H7 (cell line): Measurements from ENCODE around the gene JAKMIP2. TPM values are rescaled to one million over a fixed set of nuclear protein-coding genes. Genes with fewer than 3 reads are reported as not detected.
"Not testable (repeated sequence)": the region's sequence is repeated elsewhere in the genome, so short reads cannot be mapped to it uniquely, and the experiment has no call there.

Experiments used
- DNase-seq: peaks from one replicate; pipeline ENCODE4 v3.0.0; 2012
- H3K27me3 ChIP-seq: 2 replicates; pipeline ENCODE4 v1.6.0; 2011; ENCODE audit warnings: mild to moderate bottlenecking, low read length; ENCODE audit not compliant: control insufficient read depth, insufficient read depth
- H3K36me3 ChIP-seq: replicated peaks from 2 replicates; pipeline ENCODE4 v1.5.1; 2011; ENCODE audit warnings: low read length; ENCODE audit not compliant: control insufficient read depth, insufficient read depth
- H3K4me3 ChIP-seq: 2 replicates; pipeline ENCODE4 v1.5.1; 2011; ENCODE audit warnings: low read depth, mild to moderate bottlenecking, control low read depth, low read length, moderate library complexity; ENCODE audit not compliant: insufficient read depth
- total RNA-seq: library from RNA; depleted of rRNA; stranded (reverse); fragments of >200 nt; shearing (Covaris generic); gene quantifications from 2 replicates; pipeline ENCODE4 v1.2.3, GENCODE V29; 2014

JAKMIP2 gene
- total RNA-seq, 1 experiment from 2014 or later, result 0.94 TPM

GRCh38 chr5:147743012-147743411, 39.5 kb downstream of the JAKMIP2 start:
- Histone ChIP-seq H3K36me3 (no peaks in the 10 kb centered on the region), H3K4me3 (no peak overlapping the region), H3K27me3 (no peaks in the 10 kb centered on the region)
- no peak for DNase-seq

GRCh38 chr5:147742151-147742550, 40.4 kb downstream of the JAKMIP2 start:
- Histone ChIP-seq H3K4me3 (no peak overlapping the region), H3K36me3 (no peaks in the 10 kb centered on the region), H3K27me3 (no peaks in the 10 kb centered on the region)
- no peak for DNase-seq

GRCh38 chr5:147740864-147741263, 41.7 kb downstream of the JAKMIP2 start:
- Histone ChIP-seq H3K36me3 (no peaks in the 10 kb centered on the region), H3K27me3 (no peaks in the 10 kb centered on the region), H3K4me3 (no peak overlapping the region)
- DNase-seq, result no peak

DNA sequence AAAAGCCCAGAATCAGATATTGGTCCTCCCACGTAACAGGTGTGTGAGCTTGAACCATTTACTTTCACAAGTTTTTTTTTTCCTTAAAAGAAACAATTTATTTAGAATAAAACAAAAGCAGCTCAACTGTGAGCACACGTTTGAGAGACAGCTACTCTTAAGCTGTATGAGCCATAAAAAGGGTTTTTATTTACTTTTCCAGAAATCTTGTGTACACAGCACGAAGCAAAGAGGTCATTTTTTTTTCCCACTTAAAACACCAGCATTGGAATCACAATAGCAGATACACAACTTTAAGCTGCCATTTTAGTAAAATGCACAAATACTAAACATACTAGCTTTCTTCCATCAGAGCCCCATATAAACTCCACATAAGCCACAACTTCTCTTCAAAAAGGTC, 44.6 kb downstream of the JAKMIP2 start:
- Histone ChIP-seq H3K27me3 (no peaks in the 10 kb centered on the region), H3K4me3 (no peak overlapping the region), H3K36me3 (no peaks in the 10 kb centered on the region)
- no peak for DNase-seq

DNA sequence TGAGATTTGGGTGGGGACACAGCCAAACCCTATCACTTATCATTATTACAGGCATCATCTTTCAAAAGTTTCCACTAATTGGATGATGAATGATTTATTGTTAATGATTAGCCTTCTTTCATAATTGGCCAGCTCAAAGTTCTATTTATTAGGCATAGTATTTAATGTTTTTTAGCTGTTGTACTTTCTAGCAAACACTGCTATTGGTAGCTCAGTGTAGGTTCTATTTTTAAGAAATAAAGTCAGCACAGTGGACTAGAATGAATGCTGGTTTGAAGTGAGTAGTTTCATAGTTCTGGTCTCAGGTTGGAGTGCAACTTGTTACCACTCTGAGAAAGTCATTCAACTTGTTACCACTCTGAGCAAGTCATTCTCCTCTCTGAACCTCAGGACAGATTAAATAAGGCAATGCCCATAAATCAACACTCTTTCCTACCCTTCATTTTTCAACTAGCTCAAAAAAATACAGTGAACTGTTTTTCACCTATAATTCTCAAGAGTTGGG, 46.9 kb downstream of the JAKMIP2 start:
- no peak for DNase-seq
- H3K4me3 ChIP-seq, result no peak overlapping the region
- H3K27me3 ChIP-seq, result no peaks in the 10 kb centered on the region
- no peaks in the 10 kb centered on the region for H3K36me3 ChIP-seq

- DNase-seq, result no peak
- no peaks in the 10 kb centered on the region for H3K36me3 ChIP-seq
- no peaks in the 10 kb centered on the region for H3K27me3 ChIP-seq
- no peak overlapping the region for H3K4me3 ChIP-seq
Measured at GRCh38 chr5:147734894-147735293, 47.6 kb downstream of the JAKMIP2 start.

DNA sequence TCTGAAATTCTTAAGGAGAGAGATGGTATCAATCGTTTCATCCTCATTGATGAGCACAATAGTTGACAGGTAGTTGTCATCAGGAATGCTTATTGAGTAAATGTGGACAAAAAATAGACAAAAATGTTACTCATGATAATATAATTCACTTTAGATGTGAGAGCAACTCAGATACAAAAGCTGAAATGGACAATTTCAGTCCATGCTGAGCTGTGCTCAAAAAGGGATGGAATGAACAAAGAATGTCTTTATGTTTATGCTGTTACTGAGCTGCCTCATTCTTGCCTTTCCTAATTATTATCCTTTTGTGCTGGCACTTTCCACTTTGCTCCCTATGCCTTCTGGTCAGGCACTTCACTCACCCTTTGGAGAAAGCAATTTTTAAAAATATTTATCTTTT, 49.5 kb downstream of the JAKMIP2 start:
- H3K36me3 ChIP-seq, result no peaks in the 10 kb centered on the region
- H3K27me3 ChIP-seq, result no peaks in the 10 kb centered on the region
- DNase-seq, result no peak
- H3K4me3 ChIP-seq, result no peak overlapping the region

DNA sequence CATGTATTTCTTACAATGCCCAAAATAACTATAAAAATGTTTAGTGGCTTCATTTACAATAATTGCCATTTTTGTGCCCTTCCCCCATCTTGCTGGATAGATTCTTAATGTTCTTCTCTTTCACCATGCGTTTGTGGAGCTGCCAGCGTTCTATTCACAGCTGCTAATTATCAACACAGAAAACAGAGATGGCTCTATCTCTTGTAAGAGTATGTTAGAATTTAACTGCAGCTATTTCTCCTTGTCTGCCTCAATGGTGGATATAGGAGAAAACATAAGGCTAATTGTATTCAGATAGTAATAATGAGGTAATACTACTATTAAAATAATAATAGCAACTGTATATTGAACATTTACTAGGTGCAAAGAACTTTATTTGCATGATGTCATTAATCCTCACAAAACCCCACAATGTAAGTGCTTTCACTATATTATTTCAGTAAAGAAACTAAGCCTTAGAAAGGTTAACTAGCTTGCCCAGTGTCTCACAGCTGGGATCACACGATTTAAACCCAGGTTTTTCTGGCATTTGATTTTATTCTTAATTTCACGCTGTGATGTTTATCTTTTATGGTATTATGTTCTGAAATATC, 50.1 kb downstream of the JAKMIP2 start:
- no peaks in the 10 kb centered on the region for H3K36me3 ChIP-seq
- H3K4me3 ChIP-seq, result no peak overlapping the region
- DNase-seq, result no peak
- no peaks in the 10 kb centered on the region for H3K27me3 ChIP-seq

DNA sequence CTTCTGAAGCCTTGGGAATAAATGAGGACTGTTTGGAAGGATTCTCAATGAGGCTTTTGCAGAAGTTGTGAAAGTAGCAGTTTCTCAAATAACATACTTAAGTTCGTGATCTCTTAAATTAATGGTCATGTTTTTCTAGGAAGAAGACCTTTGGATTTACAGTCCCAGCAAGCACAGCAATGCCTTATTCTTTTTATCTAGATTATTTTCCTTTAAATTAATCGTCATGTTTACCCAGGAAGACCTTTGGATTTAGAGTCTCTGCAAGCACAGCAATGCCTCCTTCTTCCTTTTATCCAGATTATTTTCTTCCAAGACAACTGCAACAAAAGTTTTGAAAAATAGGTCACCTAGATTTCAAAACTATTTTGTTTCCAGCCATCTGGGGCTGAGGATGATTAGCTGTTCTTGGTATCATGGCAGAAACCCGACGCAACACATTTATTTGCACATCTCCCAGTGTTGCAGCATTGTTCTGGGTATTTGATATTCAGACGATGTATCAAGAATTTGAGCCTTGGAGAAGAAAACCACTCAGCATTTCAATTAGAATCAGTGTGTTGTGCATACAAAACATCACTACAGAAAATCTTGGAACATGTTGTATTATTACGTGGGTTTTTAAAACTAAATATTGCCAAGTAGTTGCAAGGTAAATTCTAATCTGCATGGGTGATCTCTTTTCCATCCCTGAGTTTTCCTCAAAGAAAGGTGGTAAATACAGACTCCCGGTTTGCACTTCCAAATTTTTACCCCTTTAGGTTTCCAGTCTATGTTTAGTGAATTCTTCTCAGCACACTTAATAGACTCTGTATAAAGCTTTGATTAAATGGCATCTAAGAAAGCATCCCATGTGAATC, 50.9 kb downstream of the JAKMIP2 start:
- H3K27me3 ChIP-seq, result no peaks in the 10 kb centered on the region
- no peak for DNase-seq
- H3K4me3 ChIP-seq, result no peak overlapping the region
- H3K36me3 ChIP-seq, result no peaks in the 10 kb centered on the region

- no peaks in the 10 kb centered on the region for H3K36me3 ChIP-seq
- no peak overlapping the region for H3K4me3 ChIP-seq
- H3K27me3 ChIP-seq, result no peaks in the 10 kb centered on the region
- DNase-seq, result no peak
Measured at GRCh38 chr5:147727200-147727599, 55.3 kb downstream of the JAKMIP2 start.

GRCh38 chr5:147721191-147721960, 61.2 kb downstream of the JAKMIP2 start:
- H3K4me3 ChIP-seq, result peak overlapping the region; percentile 23
- H3K27me3 ChIP-seq, H3K36me3 ChIP-seq, DNase-seq: not testable (repeated sequence)

DNA sequence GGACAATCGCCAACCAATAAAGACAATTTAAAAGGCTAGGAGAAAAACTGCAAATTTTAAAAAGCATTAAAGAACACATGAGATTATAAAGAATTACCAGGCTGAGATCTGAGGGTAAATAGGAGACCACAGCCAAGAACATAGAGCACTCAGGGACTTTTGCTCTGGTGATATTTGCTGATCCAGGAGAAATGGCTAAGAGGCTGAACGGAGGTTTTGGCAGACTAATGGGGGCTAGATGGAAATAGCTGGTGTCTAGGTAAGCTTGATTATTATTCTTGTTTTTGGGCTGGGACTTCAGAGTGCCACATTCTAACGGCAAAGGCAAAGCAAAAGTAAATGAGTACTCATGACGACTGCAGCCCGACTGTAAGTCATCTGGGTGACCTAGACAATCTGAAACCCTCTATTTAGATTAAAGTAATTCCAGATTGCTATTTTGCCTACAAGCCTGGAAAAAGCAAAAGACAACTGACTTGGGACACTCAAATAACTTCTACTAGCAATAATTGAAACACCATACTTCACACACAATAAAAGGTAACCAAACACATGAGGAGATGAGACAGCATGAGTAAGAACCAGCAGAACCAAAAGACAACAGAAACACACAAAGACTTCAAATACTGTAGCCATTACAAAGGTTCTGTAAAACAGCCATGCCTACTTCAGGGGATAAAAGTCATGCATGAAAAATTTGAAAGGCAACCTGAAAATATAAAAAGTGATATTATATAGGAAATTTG, 68.8 kb downstream of the JAKMIP2 start:
- Histone ChIP-seq H3K4me3 (no peak overlapping the region), H3K36me3 (no peaks in the 10 kb centered on the region)
- no peak for DNase-seq

DNA sequence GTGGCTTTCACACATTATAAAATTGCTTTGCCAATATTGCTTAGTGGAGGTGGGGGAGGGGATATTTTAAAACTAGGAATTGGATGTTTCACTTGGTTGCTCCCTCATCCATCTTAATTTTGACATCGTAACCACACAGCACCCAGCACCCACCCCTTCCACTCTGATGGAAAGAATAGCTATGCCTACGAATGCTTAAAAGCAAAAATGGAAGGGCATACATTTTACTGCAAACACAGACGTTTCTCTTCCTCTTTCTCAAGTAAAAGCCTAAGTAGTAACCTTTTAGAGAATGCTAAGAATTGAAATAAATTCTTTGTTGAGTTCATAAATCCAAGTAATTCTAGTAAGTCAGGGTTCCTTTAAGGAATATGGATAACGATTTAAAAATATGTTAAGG, 69.9 kb downstream of the JAKMIP2 start:
- no peak for DNase-seq
- Histone ChIP-seq H3K36me3 (no peaks in the 10 kb centered on the region), H3K4me3 (no peak overlapping the region), H3K27me3 (no peaks in the 10 kb centered on the region)

More for the DNA sequence above, 68.8 kb downstream of the JAKMIP2 start:
- no peaks in the 10 kb centered on the region for H3K27me3 ChIP-seq

DNA sequence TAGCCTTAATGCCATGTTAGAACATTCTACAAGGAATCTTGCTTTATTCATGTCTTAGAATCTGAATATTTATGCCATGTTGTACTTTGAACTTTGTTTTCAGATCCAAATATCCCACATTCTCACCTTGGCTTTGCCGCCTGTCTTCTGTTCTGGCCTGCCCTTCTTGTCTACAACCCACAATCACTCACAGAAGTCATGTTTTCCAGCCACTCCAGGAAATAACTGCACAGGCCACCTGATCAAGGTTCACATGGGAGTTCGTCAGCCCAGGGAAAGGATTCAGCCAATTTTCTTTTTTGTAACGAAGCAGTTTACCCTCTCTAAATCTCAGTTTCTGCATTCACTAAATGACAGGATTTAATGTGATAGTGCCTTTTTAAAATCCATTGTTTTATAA, 70.5 kb downstream of the JAKMIP2 start:
- Histone ChIP-seq H3K4me3 (no peak overlapping the region), H3K27me3 (no peaks in the 10 kb centered on the region), H3K36me3 (no peaks in the 10 kb centered on the region)
- no peak for DNase-seq
